PC-3 (cell line): ENCODE results near the gene GNAT3. TPM values are rescaled to one million over a fixed set of nuclear protein-coding genes. Genes with fewer than 3 reads are reported as not detected.

ENCODE experiments used
- ATAC-seq: fragments of 200-7000 bp; cut with Tn5 transposase; 2 replicates; pipeline ENCODE4 v1.9.1; 2020; ENCODE audit warnings: mild to moderate bottlenecking, moderate library complexity
- BruUV-seq: library from RNA; stranded (reverse); fragments of 400-500 nt; replicated peaks from 2 replicates; lab custom pipeline; 2021; lab: Mats Ljungman, UMichigan
- CTCF ChIA-PET: fragments of 300-600 bp; sonication (Branson Sonifier 250); formaldehyde crosslinking; loops from one replicate; lab custom pipeline; 2022; ENCODE audit warnings: antibody characterized with exemption; lab: Charles Lee
- POLR2A ChIA-PET: fragments of 300-600 bp; sonication (Branson Sonifier 250); formaldehyde crosslinking; loops from one replicate; lab custom pipeline; 2022; ENCODE audit warnings: antibody characterized with exemption; ENCODE audit not compliant: unreplicated experiment; lab: Charles Lee
- DNase-seq: peaks from one replicate; pipeline ENCODE4 v3.0.0-alpha.2; 2015
- H2AFZ ChIP-seq: fragments of 300-600 bp; sonication (generic); 2 replicates; pipeline ENCODE4 v1.6.0; 2016; ENCODE audit warnings: antibody characterized with exemption, low read length
- H3F3A ChIP-seq: fragments of 300-600 bp; sonication (generic); one replicate; pipeline ENCODE4 v1.6.0; 2017; ENCODE audit warnings: antibody characterized with exemption, low read length, control low read depth, mild to moderate bottlenecking; ENCODE audit not compliant: unreplicated experiment
- H3K27ac ChIP-seq: fragments of 300-600 bp; sonication (generic); 2 replicates; pipeline ENCODE4 v1.5.1; 2016; ENCODE audit warnings: mild to moderate bottlenecking, low read length
- H3K27me3 ChIP-seq: fragments of 300-600 bp; sonication (generic); 2 replicates; pipeline ENCODE4 v1.6.1; 2016; ENCODE audit warnings: low read length, mixed read lengths
- H3K36me3 ChIP-seq: fragments of 300-600 bp; sonication (generic); 2 replicates; pipeline ENCODE4 v1.6.1; 2016; ENCODE audit warnings: low read depth, mixed run types, low read length, mixed read lengths
- H3K4me1 ChIP-seq: fragments of 300-600 bp; sonication (generic); 2 replicates; pipeline ENCODE4 v1.5.1; 2016; ENCODE audit warnings: low read length; ENCODE audit not compliant: insufficient read depth
- H3K4me2 ChIP-seq: fragments of 300-600 bp; sonication (generic); 2 replicates; pipeline ENCODE4 v1.6.0; 2016; ENCODE audit warnings: low read length
- H3K4me3 ChIP-seq: fragments of 300-600 bp; sonication (generic); 2 replicates; pipeline ENCODE4 v1.5.1; 2016; ENCODE audit warnings: mild to moderate bottlenecking, low read length, mixed read lengths
- H3K79me2 ChIP-seq: fragments of 300-600 bp; sonication (generic); 2 replicates; pipeline ENCODE4 v1.6.1; 2017; ENCODE audit warnings: low read length, mixed read lengths
- H3K9ac ChIP-seq: fragments of 300-600 bp; sonication (generic); 2 replicates; pipeline ENCODE4 v1.6.0; 2016; ENCODE audit warnings: mild to moderate bottlenecking, low read length
- H3K9me2 ChIP-seq: fragments of 300-600 bp; sonication (generic); replicated peaks from 2 replicates; pipeline ENCODE4 v1.6.1; 2016; ENCODE audit warnings: mixed run types, low read length, mixed read lengths
- H3K9me3 ChIP-seq: fragments of 300-600 bp; sonication (generic); 2 replicates; pipeline ENCODE4 v1.6.1; 2016; ENCODE audit warnings: low read length, mixed read lengths
- H4K20me1 ChIP-seq: fragments of 300-600 bp; sonication (generic); 2 replicates; pipeline ENCODE4 v1.6.1; 2016; ENCODE audit warnings: low read length, mixed read lengths
- CTCF ChIP-seq: fragments of 300-600 bp; sonication (generic); conservative IDR thresholded peaks from 2 replicates; pipeline ENCODE4 v1.5.1; 2017; ENCODE audit warnings: antibody characterized with exemption, low read depth, mild to moderate bottlenecking, low read length
- EZH2 ChIP-seq: fragments of 300-600 bp; sonication (generic); IDR thresholded peaks from one replicate; pipeline ENCODE4 v1.6.1; 2017; ENCODE audit warnings: antibody characterized with exemption, mild to moderate bottlenecking, low read length; ENCODE audit not compliant: unreplicated experiment
- EZH2phosphoT487 ChIP-seq: fragments of 300-600 bp; sonication (generic); IDR thresholded peaks from 2 replicates; pipeline ENCODE4 v1.6.1; 2018; ENCODE audit warnings: mild to moderate bottlenecking, antibody characterized with exemption, low read length, borderline replicate concordance
- intact Hi-C: fragments of 100-400 bp; cut with micrococcal nuclease; formaldehyde crosslinking; loops from 2 replicates; pipeline ENCODE4 v1.9.0; 2023
- total RNA-seq: library from RNA; depleted of rRNA; stranded (reverse); fragments of >200 nt; gene quantifications from 2 replicates; pipeline ENCODE4 v1.2.3, GENCODE V29; 2014

GNAT3 gene
- total RNA-seq, 1 experiment from 2014 or later = not detected

- Histone ChIP-seq H3K79me2 (no peaks in the 10 kb centered on the region), H3K27me3 (no peaks in the 10 kb centered on the region), H3K9me2 (no peaks in the 10 kb centered on the region), H3K4me2 (no peak overlapping the region), H3K9ac (no peak overlapping the region), H3K4me1 (peaks cover 27% of the 10 kb centered on the region), H3K36me3 (no peaks in the 10 kb centered on the region), H3K9me3 (no peaks in the 10 kb centered on the region), H3F3A (no peaks in the 10 kb centered on the region), H4K20me1 (no peaks in the 10 kb centered on the region), H3K4me3 (no peak overlapping the region), H2AFZ (no peak overlapping the region), H3K27ac (no peak overlapping the region)
- ChIA-PET POLR2A (no interaction called here), CTCF (no interaction called here)
- no peak for TF ChIP-seq CTCF
- no peak for TF ChIP-seq EZH2phosphoT487
- no peak for TF ChIP-seq EZH2
- DNase-seq = no peak
- intact Hi-C loops = no loop called here
- no TSS peak for BruUV-seq
- ATAC-seq = no peak
These were observed 38.1 kb downstream of the GNAT3 start for GRCh38 chr7:80473751-80474150.

GRCh38 chr7:80472491-80473200 lies 39.2 kb downstream of the GNAT3 start:
- H3K9me2 ChIP-seq = no peaks in the 10 kb centered on the region
- ATAC-seq (no peak), DNase-seq (peak; percentile 15)
- H3K27me3 ChIP-seq = no peaks in the 10 kb centered on the region
- H2AFZ ChIP-seq = peak overlapping the region; percentile 36; the same call in 1 of the 2 replicates
- no peak overlapping the region for H3K4me3 ChIP-seq
- no peaks in the 10 kb centered on the region for H3K79me2 ChIP-seq
- H3K9me3 ChIP-seq = no peaks in the 10 kb centered on the region
- no TSS peak for BruUV-seq
- TF ChIP-seq EZH2phosphoT487 (no peak), CTCF (no peak), EZH2 (no peak)
- H3K27ac ChIP-seq = no peak overlapping the region
- intact Hi-C loops = no loop called here
- no peak overlapping the region for H3K4me2 ChIP-seq
- H3K9ac ChIP-seq = no peak overlapping the region
- H3K4me1 ChIP-seq = peaks cover 31% of the 10 kb centered on the region
- no peaks in the 10 kb centered on the region for H3K36me3 ChIP-seq
- H3F3A ChIP-seq = no peaks in the 10 kb centered on the region
- H4K20me1 ChIP-seq = no peaks in the 10 kb centered on the region
- ChIA-PET POLR2A (no interaction called here), CTCF (no interaction called here)

- H4K20me1 ChIP-seq = no peaks in the 10 kb centered on the region
- no TSS peak for BruUV-seq
- no peak overlapping the region for H3K27ac ChIP-seq
- intact Hi-C loops = loop anchor here (5.0 kb wide), 1 partner anchor 38 kb away; no protein-coding TSS in a partner anchor
- no peaks in the 10 kb centered on the region for H3K27me3 ChIP-seq
- H3K9ac ChIP-seq = no peak overlapping the region
- peak; percentile 15 for DNase-seq
- H3K4me1 ChIP-seq = peaks cover 40% of the 10 kb centered on the region
- H3K9me2 ChIP-seq = no peaks in the 10 kb centered on the region
- H3K79me2 ChIP-seq = no peaks in the 10 kb centered on the region
- no peak overlapping the region for H3K4me2 ChIP-seq
- H3K9me3 ChIP-seq = no peaks in the 10 kb centered on the region
- ChIA-PET CTCF (no interaction called here), POLR2A (no interaction called here)
- no peaks in the 10 kb centered on the region for H3K36me3 ChIP-seq
- no peaks in the 10 kb centered on the region for H3F3A ChIP-seq
- H3K4me3 ChIP-seq = no peak overlapping the region
- no peak for TF ChIP-seq EZH2
- TF ChIP-seq EZH2phosphoT487 = no peak
- no peak for TF ChIP-seq CTCF
- no peak overlapping the region for H2AFZ ChIP-seq
- no peak for ATAC-seq
These were observed 42.7 kb downstream of the GNAT3 start for GRCh38 chr7:80468931-80469714.
